ENCODE measurements around the gene SMIM23. TPM values are rescaled to one million over a fixed set of nuclear protein-coding genes. Genes with fewer than 3 reads are reported as not detected.

SMIM23 gene
- total and polyA plus RNA-seq, 2 of the 13 experiments (the other 11 are each of a cell fraction or from before 2014, with no cell fraction given) = not detected

DNA sequence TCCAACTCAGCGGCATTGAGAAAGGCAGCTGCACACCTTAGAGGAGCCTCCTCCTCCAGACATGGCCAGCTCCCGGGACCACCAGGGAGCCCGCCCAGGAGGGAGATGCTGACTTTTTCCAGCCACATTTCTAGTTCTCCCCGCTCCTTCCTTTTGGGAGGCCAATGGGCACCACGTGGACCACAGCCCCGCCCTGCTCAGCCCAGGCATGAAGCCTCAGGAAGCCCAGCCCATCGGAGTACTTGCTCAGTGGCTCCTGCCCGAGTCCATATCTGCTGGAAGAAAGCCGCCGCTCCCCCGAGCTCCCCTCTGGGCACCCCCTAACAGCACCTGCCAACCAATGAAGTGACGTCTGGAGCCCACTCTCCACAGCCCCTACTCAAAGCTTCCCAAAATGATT is 52.4 kb downstream of the SMIM23 start:
- Histone ChIP-seq H3K9me3 (ENCODE audit: low read length) (no peaks in the 10 kb centered on the region), H4K20me1 (ENCODE audit: insufficient read depth, low read length) (no peaks in the 10 kb centered on the region), H3K79me2 (ENCODE audit: insufficient read depth, low read length) (no peaks in the 10 kb centered on the region), H3K4me3 (replicated peaks in 1 of 3; ENCODE audit: insufficient read depth in 1 of 3, low read depth in 2 of 3, low read length in 3 of 3) (no peak overlapping the region), H3K9ac (ENCODE audit: insufficient read depth, low read depth, low read length) (no peak overlapping the region), H3K4me1 (ENCODE audit: insufficient read depth, low read length) (no peaks in the 10 kb centered on the region), H3K4me2 (ENCODE audit: low read depth, low read length) (no peak overlapping the region), H3K36me3 (replicated peaks in 1 of 2; ENCODE audit: control insufficient read depth in 1 of 2, insufficient read depth in 2 of 2, low read length in 2 of 2) (no peaks in the 10 kb centered on the region), H2AFZ (ENCODE audit: low read length) (no peak overlapping the region), H3K27me3 (ENCODE audit: control insufficient read depth in 1 of 2, insufficient read depth in 2 of 2, low read length in 2 of 2) (peaks cover 0 to 2% of the 10 kb centered on the region in 2 experiments; a peak in 1 of 5 replicates), H3K27ac (ENCODE audit: extremely low read length, insufficient read depth, low read length) (no peak overlapping the region)
- CTCF ChIA-PET (ENCODE audit: low intra/inter-chr PET ratio, low total read pairs) = no interaction called here
- intact Hi-C loops (cut with micrococcal nuclease; ENCODE audit: unreplicated experiment) (no loop called here), in situ Hi-C loops (cut with HindIII; ENCODE audit: extremely low pct_ligation_motif_present, low pct_unique_long_range_greater_than_20kb) (no loop called here)
- ATAC-seq (no peak), DNase-seq (ENCODE audit: low spot score) (no peak), FAIRE-seq (no peak)
- no TSS peak for BruUV-seq (replicated peaks)
- POLR2A ChIA-PET = no interaction called here
- WGBS (ENCODE audit: low lambda C conversion rate) = 43% methylated on average over 8 of the region's 12 CpGs
- TF ChIP-seq, protein P1, sequence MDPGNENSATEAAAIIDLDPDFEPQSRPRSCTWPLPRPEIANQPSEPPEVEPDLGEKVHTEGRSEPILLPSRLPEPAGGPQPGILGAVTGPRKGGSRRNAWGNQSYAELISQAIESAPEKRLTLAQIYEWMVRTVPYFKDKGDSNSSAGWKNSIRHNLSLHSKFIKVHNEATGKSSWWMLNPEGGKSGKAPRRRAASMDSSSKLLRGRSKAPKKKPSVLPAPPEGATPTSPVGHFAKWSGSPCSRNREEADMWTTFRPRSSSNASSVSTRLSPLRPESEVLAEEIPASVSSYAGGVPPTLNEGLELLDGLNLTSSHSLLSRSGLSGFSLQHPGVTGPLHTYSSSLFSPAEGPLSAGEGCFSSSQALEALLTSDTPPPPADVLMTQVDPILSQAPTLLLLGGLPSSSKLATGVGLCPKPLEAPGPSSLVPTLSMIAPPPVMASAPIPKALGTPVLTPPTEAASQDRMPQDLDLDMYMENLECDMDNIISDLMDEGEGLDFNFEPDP (CRISPR knock-in tag; conservative IDR thresholded peaks at IDR 0.05) = no peak
- TF ChIP-seq, protein P2, sequence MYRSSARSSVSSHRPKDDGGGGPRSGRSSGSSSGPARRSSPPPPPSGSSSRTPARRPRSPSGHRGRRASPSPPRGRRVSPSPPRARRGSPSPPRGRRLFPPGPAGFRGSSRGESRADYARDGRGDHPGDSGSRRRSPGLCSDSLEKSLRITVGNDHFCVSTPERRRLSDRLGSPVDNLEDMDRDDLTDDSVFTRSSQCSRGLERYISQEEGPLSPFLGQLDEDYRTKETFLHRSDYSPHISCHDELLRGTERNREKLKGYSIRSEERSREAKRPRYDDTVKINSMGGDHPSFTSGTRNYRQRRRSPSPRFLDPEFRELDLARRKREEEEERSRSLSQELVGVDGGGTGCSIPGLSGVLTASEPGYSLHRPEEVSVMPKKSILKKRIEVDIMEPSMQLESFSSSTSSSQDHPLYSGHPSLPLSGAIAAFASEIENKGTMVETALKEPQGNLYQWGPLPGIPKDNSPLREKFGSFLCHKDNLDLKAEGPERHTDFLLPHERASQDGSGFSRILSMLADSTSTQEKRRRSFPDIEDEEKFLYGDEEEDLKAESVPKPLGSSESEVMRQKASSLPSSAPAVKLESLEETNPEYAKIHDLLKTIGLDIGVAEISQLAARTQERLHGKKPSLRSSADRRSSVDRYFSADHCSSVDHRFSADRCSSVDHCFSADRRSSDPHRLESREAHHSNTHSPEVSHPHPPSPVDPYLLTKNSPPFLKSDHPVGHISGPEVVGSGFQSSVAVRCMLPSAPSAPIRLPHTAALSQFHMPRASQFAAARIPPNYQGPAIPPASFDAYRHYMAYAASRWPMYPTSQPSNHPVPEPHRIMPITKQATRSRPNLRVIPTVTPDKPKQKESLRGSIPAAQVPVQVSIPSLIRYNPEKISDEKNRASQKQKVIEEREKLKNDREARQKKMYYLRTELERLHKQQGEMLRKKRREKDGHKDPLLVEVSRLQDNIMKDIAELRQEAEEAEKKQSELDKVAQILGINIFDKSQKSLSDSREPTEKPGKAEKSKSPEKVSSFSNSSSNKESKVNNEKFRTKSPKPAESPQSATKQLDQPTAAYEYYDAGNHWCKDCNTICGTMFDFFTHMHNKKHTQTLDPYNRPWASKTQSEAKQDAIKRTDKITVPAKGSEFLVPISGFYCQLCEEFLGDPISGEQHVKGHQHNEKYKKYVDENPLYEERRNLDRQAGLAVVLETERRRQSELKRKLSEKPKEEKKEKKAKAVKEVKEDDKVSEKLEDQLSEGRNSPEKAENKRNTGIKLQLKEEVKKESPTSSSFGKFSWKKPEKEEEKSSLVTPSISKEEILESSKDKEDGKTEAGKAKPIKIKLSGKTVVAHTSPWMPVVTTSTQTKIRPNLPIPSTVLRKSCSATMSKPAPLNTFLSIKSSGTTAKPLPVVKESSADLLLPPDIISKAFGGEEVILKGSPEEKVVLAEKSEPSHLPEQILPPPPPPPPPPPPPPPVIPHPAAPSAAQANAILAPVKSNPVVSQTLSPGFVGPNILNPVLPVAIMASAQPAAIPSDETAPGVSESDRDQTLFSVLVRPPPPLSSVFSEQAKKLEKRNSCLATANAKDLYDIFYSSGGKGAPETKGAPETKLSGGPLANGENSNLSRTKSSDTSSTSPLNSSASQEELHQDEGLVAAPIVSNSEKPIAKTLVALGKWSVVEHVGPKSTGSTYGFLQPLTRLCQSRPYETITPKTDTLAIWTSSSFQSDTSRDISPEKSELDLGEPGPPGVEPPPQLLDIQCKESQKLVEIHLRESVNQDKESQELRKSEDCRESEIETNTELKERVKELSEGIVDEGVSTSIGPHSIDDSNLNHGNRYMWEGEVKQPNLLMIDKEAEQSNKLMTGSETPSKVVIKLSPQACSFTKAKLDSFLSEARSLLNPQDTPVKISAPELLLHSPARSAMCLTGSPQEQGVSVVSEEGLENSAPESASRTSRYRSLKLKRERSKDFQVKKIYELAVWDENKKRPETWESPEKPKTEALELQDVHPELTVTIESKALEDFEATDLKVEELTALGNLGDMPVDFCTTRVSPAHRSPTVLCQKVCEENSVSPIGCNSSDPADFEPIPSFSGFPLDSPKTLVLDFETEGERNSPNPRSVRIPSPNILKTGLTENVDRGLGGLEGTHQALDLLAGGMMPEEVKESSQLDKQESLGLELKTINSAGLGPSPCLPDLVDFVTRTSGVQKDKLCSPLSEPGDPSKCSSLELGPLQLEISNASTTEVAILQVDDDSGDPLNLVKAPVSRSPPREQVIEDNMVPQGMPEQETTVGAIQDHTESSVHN (CRISPR knock-in tag; IDR thresholded peaks at IDR 0.05) = no peak
- TF ChIP-seq, protein P3, sequence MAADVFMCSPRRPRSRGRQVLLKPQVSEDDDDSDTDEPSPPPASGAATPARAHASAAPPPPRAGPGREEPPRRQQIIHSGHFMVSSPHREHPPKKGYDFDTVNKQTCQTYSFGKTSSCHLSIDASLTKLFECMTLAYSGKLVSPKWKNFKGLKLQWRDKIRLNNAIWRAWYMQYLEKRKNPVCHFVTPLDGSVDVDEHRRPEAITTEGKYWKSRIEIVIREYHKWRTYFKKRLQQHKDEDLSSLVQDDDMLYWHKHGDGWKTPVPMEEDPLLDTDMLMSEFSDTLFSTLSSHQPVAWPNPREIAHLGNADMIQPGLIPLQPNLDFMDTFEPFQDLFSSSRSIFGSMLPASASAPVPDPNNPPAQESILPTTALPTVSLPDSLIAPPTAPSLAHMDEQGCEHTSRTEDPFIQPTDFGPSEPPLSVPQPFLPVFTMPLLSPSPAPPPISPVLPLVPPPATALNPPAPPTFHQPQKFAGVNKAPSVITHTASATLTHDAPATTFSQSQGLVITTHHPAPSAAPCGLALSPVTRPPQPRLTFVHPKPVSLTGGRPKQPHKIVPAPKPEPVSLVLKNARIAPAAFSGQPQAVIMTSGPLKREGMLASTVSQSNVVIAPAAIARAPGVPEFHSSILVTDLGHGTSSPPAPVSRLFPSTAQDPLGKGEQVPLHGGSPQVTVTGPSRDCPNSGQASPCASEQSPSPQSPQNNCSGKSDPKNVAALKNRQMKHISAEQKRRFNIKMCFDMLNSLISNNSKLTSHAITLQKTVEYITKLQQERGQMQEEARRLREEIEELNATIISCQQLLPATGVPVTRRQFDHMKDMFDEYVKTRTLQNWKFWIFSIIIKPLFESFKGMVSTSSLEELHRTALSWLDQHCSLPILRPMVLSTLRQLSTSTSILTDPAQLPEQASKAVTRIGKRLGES (CRISPR knock-in tag; IDR thresholded peaks at IDR 0.05; ENCODE audit: borderline replicate concordance) = no peak
- TF ChIP-seq ZNF75D (CRISPR knock-in tag; IDR thresholded peaks at IDR 0.05; ENCODE audit: borderline replicate concordance) (no peak), KLF9 (CRISPR knock-in tag; IDR thresholded peaks at IDR 0.05; ENCODE audit: low read depth) (no peak), ZNF660 (CRISPR knock-in tag; IDR thresholded peaks at IDR 0.05; ENCODE audit: borderline replicate concordance, low read depth) (no peak), CHD4 (IDR thresholded peaks at IDR 0.05; ENCODE audit: borderline replicate concordance, low read length) (no peak), STAG1 (CRISPR knock-in tag; IDR thresholded peaks at IDR 0.05) (no peak)
- TF ChIP-seq, protein P4, sequence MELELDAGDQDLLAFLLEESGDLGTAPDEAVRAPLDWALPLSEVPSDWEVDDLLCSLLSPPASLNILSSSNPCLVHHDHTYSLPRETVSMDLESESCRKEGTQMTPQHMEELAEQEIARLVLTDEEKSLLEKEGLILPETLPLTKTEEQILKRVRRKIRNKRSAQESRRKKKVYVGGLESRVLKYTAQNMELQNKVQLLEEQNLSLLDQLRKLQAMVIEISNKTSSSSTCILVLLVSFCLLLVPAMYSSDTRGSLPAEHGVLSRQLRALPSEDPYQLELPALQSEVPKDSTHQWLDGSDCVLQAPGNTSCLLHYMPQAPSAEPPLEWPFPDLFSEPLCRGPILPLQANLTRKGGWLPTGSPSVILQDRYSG (CRISPR knock-in tag; IDR thresholded peaks at IDR 0.05) = no peak
